Endodermal cell (in vitro differentiated cells): ENCODE measurements around the gene RGS7BP. TPM values are rescaled to one million over a fixed set of nuclear protein-coding genes. Genes with fewer than 3 reads are reported as not detected.

Source experiments
- DNase-seq: peaks from one replicate; pipeline ENCODE4 v3.0.0-alpha.2; 2017
- H3K27ac ChIP-seq: 2 replicates; pipeline ENCODE4 v1.5.1; 2013; ENCODE audit warnings: mild to moderate bottlenecking, low read depth, low read length, moderate library complexity
- H3K27me3 ChIP-seq: 2 replicates; pipeline ENCODE4 v1.6.1; 2013; ENCODE audit warnings: mild to moderate bottlenecking, low read length, moderate library complexity; ENCODE audit not compliant: insufficient read depth, control insufficient read depth, poor library complexity, severe bottlenecking
- H3K36me3 ChIP-seq: 2 replicates; pipeline ENCODE4 v1.7.0; 2013; ENCODE audit warnings: mild to moderate bottlenecking, low read length, moderate library complexity; ENCODE audit not compliant: control insufficient read depth, insufficient read depth
- H3K4me1 ChIP-seq: one replicate; pipeline ENCODE4 v1.7.0; 2013; ENCODE audit warnings: low read length; ENCODE audit not compliant: control insufficient read depth, insufficient read depth
- H3K4me3 ChIP-seq: 2 replicates; pipeline ENCODE4 v1.5.1; 2013; ENCODE audit warnings: mild to moderate bottlenecking, low read length, moderate library complexity
- H3K9ac ChIP-seq: 2 replicates; pipeline ENCODE4 v1.6.1; 2013; ENCODE audit warnings: mild to moderate bottlenecking, low read length, moderate library complexity; ENCODE audit not compliant: poor library complexity, severe bottlenecking; ENCODE audit errors: extremely low read depth
- H3K9me3 ChIP-seq: 2 replicates; pipeline ENCODE4 v1.6.1; 2013; ENCODE audit warnings: mild to moderate bottlenecking, low read length, moderate library complexity; ENCODE audit not compliant: control insufficient read depth
- H3K27ac Mint-ChIP-seq: 2 replicates; pipeline ENCODE4 v1.8.0; 2020; ENCODE audit warnings: mixed read lengths
- H3K27me3 Mint-ChIP-seq: 2 replicates; pipeline ENCODE4 v1.8.0; 2021; ENCODE audit warnings: mild to moderate bottlenecking, mixed read lengths; ENCODE audit not compliant: insufficient read depth
- H3K36me3 Mint-ChIP-seq: 2 replicates; pipeline ENCODE4 v1.8.0; 2020; ENCODE audit warnings: low read depth, mixed read lengths
- H3K4me1 Mint-ChIP-seq: 2 replicates; pipeline ENCODE4 v1.8.0; 2020; ENCODE audit warnings: mixed read lengths
- H3K4me3 Mint-ChIP-seq: 2 replicates; pipeline ENCODE4 v1.8.0; 2020; ENCODE audit warnings: mild to moderate bottlenecking, moderate library complexity, mixed read lengths
- H3K9me3 Mint-ChIP-seq: 2 replicates; pipeline ENCODE4 v1.8.0; 2020; ENCODE audit warnings: mild to moderate bottlenecking, mixed read lengths
- CTCF ChIP-seq: fragments of 200-600 bp; sonication (generic); conservative IDR thresholded peaks from 2 replicates; pipeline ENCODE4 v1.5.0; 2021; ENCODE audit warnings: antibody characterized with exemption, mild to moderate bottlenecking
- WGBS, 2 experiments: methylation state at CpG; one replicate each; pipeline versions ENCODE4 v1.1.5 to v1.1.7; 2013; ENCODE audit warnings: missing lambda C conversion rate in 2 of 2, mixed read lengths in 1 of 2; ENCODE audit not compliant: insufficient coverage in 1 of 2, insufficient read length in 1 of 2; 5-methylcytosine and 5-hydroxymethylcytosine counted together
- total RNA-seq, 2 donors: library from RNA; stranded (reverse); fragmentation: NEBNext Ultra II Directional in 1 of 2; extraction: Animal tissue kit (Norgen Biotek cat#: 25700) in 1 of 2; gene quantifications; 2 replicates in 1 of 2; 3 replicates in 1 of 2; pipeline ENCODE4 v1.2.1, GENCODE V29; 2021

RGS7BP gene
- total RNA-seq, 2 donors from 2014 or later: 1.5 to 2.3 TPM

GRCh38 chr5:64518793-64519192 is 13.0 kb downstream of the RGS7BP start:
- Histone ChIP-seq H3K9ac (no peak overlapping the region), H3K36me3 (no peaks in the 10 kb centered on the region), H3K9me3 (no peaks in the 10 kb centered on the region), H3K27me3 (no peaks in the 10 kb centered on the region), H3K4me3 (no peak overlapping the region), H3K4me1 (no peaks in the 10 kb centered on the region), H3K27ac (no peak overlapping the region)
- H3K27me3 Mint-ChIP-seq: no peaks in the 10 kb centered on the region
- peaks cover 3% of the 10 kb centered on the region for H3K4me1 Mint-ChIP-seq
- H3K4me3 Mint-ChIP-seq: no peak overlapping the region
- no peaks in the 10 kb centered on the region for H3K9me3 Mint-ChIP-seq
- 89 to 100% methylated on average over 1 to 2 of the region's 2 CpGs for WGBS, 2 experiments
- no peak overlapping the region for H3K27ac Mint-ChIP-seq
- DNase-seq: no peak
- H3K36me3 Mint-ChIP-seq: no peaks in the 10 kb centered on the region
- no peak for TF ChIP-seq CTCF

- H3K36me3 ChIP-seq: no peaks in the 10 kb centered on the region
- Mint-ChIP-seq H3K36me3 (no peaks in the 10 kb centered on the region), H3K4me1 (peaks cover 3% of the 10 kb centered on the region), H3K27ac (no peak overlapping the region), H3K27me3 (no peaks in the 10 kb centered on the region), H3K9me3 (no peaks in the 10 kb centered on the region), H3K4me3 (no peak overlapping the region)
- no peak overlapping the region for H3K4me3 ChIP-seq
- no peak for TF ChIP-seq CTCF
- WGBS, 2 experiments: 91 to 97% methylated on average over 4 of the region's 4 CpGs
- H3K4me1 ChIP-seq: no peaks in the 10 kb centered on the region
- H3K9ac ChIP-seq: no peak overlapping the region
- no peaks in the 10 kb centered on the region for H3K9me3 ChIP-seq
- no peak overlapping the region for H3K27ac ChIP-seq
- DNase-seq: no peak
- H3K27me3 ChIP-seq: no peaks in the 10 kb centered on the region
Measured at GRCh38 chr5:64519263-64519662, 13.4 kb downstream of the RGS7BP start.

- H3K36me3 Mint-ChIP-seq: no peaks in the 10 kb centered on the region
- no peak overlapping the region for H3K27ac ChIP-seq
- H3K4me1 Mint-ChIP-seq: peaks cover 6% of the 10 kb centered on the region
- H3K4me3 Mint-ChIP-seq: no peak overlapping the region
- no peaks in the 10 kb centered on the region for H3K9me3 Mint-ChIP-seq
- H3K4me1 ChIP-seq: no peaks in the 10 kb centered on the region
- no peaks in the 10 kb centered on the region for H3K27me3 Mint-ChIP-seq
- no peak overlapping the region for H3K9ac ChIP-seq
- no peak for DNase-seq
- H3K27ac Mint-ChIP-seq: no peak overlapping the region
- no peak for TF ChIP-seq CTCF
- 89 to 100% methylated on average over 1 to 3 of the region's 3 CpGs for WGBS, 2 experiments
- no peaks in the 10 kb centered on the region for H3K36me3 ChIP-seq
- H3K9me3 ChIP-seq: no peaks in the 10 kb centered on the region
- no peak overlapping the region for H3K4me3 ChIP-seq
- H3K27me3 ChIP-seq: no peaks in the 10 kb centered on the region
Measured at GRCh38 chr5:64526734-64527439, 21.1 kb downstream of the RGS7BP start.
